NCI-H146 treated with DMSO at 0.1 percent for 48 hours (cell line): ENCODE data around the gene TBC1D23.
"Not testable (repeated sequence)": the region's sequence is repeated elsewhere in the genome, so short reads cannot be mapped to it uniquely, and the experiment has no call there.

ENCODE experiments used
- DNase-seq: peaks from one replicate; lab custom pipeline; 2025; ENCODE audit not compliant: unreplicated experiment; lab: John Stamatoyannopoulos, UW

TBC1D23 gene

GRCh38 chr3:100340527-100340926, 79.7 kb downstream of the TBC1D23 start:
- no peak for DNase-seq

- DNase-seq = no peak
These were observed 87.9 kb downstream of the TBC1D23 start for GRCh38 chr3:100348727-100349126.

DNA sequence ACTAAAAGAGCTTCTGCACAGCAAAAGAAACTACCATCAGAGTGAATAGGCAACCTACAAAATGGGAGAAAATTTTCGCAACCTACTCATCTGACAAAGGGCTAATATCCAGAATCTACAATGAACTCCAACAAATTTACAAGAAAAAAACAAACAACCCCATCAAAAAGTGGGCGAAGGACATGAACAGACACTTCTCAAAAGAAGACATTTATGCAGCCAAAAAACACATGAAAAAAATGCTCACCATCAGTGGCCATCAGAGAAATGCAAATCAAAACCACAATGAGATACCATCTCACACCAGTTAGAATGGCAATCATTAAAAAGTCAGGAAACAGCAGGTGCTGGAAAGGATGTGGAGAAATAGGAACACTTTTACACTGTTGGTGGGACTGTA, 91.0 kb downstream of the TBC1D23 start:
- DNase-seq = not testable (repeated sequence)

DNA sequence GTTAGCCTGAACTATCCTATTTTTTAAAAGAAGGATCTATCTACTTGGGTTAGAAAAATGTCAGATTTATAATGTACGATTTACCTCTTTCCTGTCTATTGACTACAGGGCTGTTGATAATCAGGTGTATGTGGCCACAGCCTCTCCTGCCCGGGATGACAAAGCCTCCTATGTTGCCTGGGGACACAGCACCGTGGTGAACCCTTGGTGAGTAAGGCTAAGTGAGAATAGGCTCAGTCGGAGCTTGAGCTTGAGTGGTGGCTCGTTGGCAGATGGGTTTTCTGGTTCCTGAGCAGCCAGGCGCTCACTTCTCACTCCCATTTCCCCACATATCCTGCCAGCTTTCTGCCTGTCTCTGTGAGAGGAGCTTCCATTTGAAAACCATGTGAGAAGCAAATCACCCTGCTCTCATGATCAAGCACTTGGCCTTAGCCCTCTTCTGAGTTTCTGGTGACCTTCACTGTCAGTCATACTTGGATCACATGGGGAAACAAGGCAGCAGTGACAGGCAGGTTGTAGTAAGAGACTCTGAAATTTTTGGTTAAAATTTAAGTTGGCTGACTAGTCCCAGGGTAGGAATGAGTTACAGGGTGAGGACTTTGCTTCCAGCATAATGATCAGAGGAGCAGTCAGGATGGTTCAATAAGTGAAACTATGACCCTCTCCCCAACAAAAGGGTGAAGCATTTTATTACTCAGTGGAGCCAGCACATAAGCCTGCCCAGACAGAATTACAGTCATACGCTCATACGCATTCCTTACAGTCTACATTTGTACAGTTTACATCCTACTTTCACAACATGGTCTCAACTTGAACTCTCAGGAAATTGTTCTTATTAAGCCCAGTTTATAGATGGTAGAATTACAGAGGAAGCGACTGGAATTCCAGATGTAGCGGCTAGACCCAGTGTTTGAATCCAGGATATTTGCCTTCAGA, 91.8 kb downstream of the TBC1D23 start:
- no peak for DNase-seq

- no peak for DNase-seq
These were observed 94.1 kb downstream of the TBC1D23 start for GRCh38 chr3:100354850-100355249.

DNA sequence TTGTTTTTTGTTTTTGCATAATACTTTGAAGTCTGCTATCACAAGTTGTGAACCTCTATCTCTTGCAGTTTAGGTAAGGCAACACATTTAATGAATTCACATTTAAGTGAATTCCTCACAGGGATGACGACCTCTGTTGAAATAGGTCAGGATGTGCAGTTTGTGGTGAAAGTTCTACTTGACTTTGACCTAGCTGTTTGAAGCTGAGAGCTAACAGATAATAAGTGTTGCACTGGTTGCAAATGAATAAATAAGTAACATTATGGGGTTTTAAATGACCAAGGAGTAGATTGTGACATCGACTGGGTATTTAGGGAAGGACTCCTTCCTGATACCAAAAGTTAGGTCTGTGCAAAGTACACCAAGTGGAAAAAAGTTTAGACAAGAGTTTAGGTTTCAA, 97.6 kb downstream of the TBC1D23 start:
- no peak for DNase-seq

DNA sequence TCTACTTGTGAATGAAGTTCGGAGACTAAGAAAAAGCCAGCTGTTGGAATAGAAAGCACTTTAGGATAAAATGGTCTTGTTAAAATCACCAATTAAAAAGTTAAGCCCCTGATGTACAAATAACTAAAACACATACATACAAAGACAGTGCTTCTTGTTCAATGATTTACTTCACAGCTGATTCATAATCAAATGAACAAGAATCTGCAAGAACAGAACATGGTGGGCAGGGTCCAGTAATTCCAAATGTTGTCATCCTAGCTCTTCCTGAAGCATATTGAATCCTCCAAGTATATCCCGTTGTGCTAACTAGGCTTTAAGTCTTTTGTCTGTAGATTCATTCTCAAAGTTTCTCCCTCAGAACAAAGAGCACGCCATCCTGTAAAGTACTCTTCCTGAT, 98.2 kb downstream of the TBC1D23 start:
- DNase-seq = no peak

GRCh38 chr3:100360757-100361496, 100.1 kb downstream of the TBC1D23 start:
- DNase-seq = no peak

- DNase-seq = no peak
These were observed 101.1 kb downstream of the TBC1D23 start for GRCh38 chr3:100361897-100362296.

GRCh38 chr3:100364421-100364820, 103.6 kb downstream of the TBC1D23 start:
- DNase-seq = no peak

- no peak for DNase-seq
These were observed 105.6 kb downstream of the TBC1D23 start for GRCh38 chr3:100366424-100366823.

GRCh38 chr3:100368441-100368840, 107.6 kb downstream of the TBC1D23 start:
- DNase-seq = no peak

DNA sequence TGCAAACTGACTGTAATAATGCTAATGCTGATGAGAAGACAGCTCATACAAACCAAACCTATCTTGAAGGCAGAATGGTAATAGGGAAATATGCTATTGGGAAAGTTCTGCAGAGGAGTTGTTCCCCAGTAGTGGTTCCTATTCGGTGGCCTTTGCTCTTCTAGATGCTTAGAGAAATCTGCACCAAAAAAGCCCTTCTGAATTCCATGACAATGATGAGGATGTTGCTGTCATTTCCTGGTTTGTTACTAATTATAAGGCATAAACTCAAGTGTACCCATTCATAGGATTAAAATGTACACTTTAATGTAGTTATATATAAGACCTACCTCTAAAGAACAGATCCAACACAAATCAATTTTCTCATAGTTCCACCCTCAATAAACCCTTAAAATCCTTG, 110.0 kb downstream of the TBC1D23 start:
- DNase-seq = no peak

DNA sequence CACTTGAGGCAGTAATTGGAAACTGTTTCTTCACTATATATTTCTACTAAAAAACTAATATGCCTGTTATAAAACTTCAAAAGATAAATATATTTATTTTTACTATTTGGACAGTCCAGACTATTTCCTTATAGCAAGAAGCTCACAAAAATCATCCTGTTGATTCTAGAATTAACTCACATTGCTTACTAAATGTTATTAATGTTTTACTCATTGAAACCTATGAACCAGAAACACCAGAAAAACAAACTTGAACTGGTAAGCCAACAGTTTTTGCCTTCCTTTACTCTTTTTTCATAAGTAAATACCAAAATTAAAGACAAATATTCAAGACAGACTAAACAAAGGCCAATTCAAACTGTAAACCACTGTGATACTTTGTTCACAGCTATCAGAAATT, 113.7 kb downstream of the TBC1D23 start:
- no peak for DNase-seq
